OCI-LY1 (cell line): Measurements from ENCODE around the gene THSD7A.

Source experiments
- H2AFZ ChIP-seq: fragments of 200-600 bp; sonication (generic), shearing (Covaris generic); 2 replicates; pipeline ENCODE4 v1.6.0; 2014; ENCODE audit warnings: antibody characterized with exemption, mild to moderate bottlenecking, low read length
- H3F3A ChIP-seq: fragments of 200-600 bp; sonication (generic), shearing (Covaris generic); 2 replicates; pipeline ENCODE4 v1.6.0; 2014; ENCODE audit warnings: mild to moderate bottlenecking, antibody characterized with exemption, low read length, moderate library complexity; ENCODE audit not compliant: insufficient read depth
- H3K27ac ChIP-seq: fragments of 200-600 bp; sonication (generic); 2 replicates; pipeline ENCODE4 v1.5.1; 2014; ENCODE audit warnings: low read length, mixed run types, mild to moderate bottlenecking, low read depth; ENCODE audit not compliant: poor library complexity, severe bottlenecking
- H3K27me3 ChIP-seq: fragments of 200-600 bp; sonication (generic); 2 replicates; pipeline ENCODE4 v1.6.0; 2014; ENCODE audit warnings: antibody characterized with exemption, mild to moderate bottlenecking, low read length, moderate library complexity; ENCODE audit not compliant: insufficient read depth
- H3K36me3 ChIP-seq: fragments of 200-600 bp; sonication (generic); 2 replicates; pipeline ENCODE4 v1.6.1; 2014; ENCODE audit warnings: mild to moderate bottlenecking, antibody characterized with exemption, low read length, moderate library complexity, mixed read lengths; ENCODE audit not compliant: insufficient read depth
- H3K4me1 ChIP-seq: fragments of 200-600 bp; sonication (generic); 2 replicates; pipeline ENCODE4 v1.5.1; 2014; ENCODE audit warnings: mild to moderate bottlenecking, low read length, moderate library complexity; ENCODE audit not compliant: insufficient read depth, severe bottlenecking
- H3K4me2 ChIP-seq: fragments of 200-600 bp; sonication (generic), shearing (Covaris generic); 2 replicates; pipeline ENCODE4 v1.6.1; 2014; ENCODE audit warnings: low read length
- H3K4me3 ChIP-seq: fragments of 200-600 bp; sonication (generic); 2 replicates; pipeline ENCODE4 v1.5.1; 2014; ENCODE audit warnings: low read length, low read depth, mild to moderate bottlenecking, mixed read lengths; ENCODE audit not compliant: poor library complexity, severe bottlenecking
- H3K79me2 ChIP-seq: fragments of 200-600 bp; shearing (Covaris generic); 2 replicates; pipeline ENCODE4 v1.6.1; 2016; ENCODE audit warnings: mixed run types, low read length, mixed read lengths; ENCODE audit not compliant: insufficient read depth
- H3K9ac ChIP-seq: fragments of 200-600 bp; sonication (generic), shearing (Covaris generic); 2 replicates; pipeline ENCODE4 v1.6.1; 2014; ENCODE audit warnings: mild to moderate bottlenecking, low read length, mixed read lengths
- H3K9me2 ChIP-seq: fragments of 200-600 bp; sonication (generic), shearing (Covaris generic); 2 replicates; pipeline ENCODE4 v1.6.1; 2014; ENCODE audit warnings: low read depth, mild to moderate bottlenecking, low read length, mixed read lengths
- H3K9me3 ChIP-seq: fragments of 200-600 bp; shearing (Covaris generic); 2 replicates; pipeline ENCODE4 v1.6.1; 2014; ENCODE audit warnings: low read length, mixed read lengths
- H4K20me1 ChIP-seq: fragments of 200-600 bp; sonication (generic), shearing (Covaris generic); 2 replicates; pipeline ENCODE4 v1.6.0; 2016; ENCODE audit warnings: mild to moderate bottlenecking, low read length; ENCODE audit not compliant: insufficient read depth
- EZH2 ChIP-seq: fragments of 200-600 bp; sonication (generic), shearing (Covaris generic); IDR thresholded peaks from 2 replicates; pipeline ENCODE4 v1.8.0; 2017; ENCODE audit warnings: borderline replicate concordance, mixed run types, mild to moderate bottlenecking, antibody characterized with exemption, low read length, moderate library complexity, mixed read lengths
- TF ChIP-seq, protein P1 (sequence below): fragments of 200-600 bp; sonication (generic), shearing (Covaris generic); IDR thresholded peaks from 2 replicates; pipeline ENCODE4 v1.5.1; 2017; ENCODE audit warnings: mild to moderate bottlenecking, antibody characterized with exemption, low read length, moderate library complexity, mixed read lengths

The THSD7A gene

DNA sequence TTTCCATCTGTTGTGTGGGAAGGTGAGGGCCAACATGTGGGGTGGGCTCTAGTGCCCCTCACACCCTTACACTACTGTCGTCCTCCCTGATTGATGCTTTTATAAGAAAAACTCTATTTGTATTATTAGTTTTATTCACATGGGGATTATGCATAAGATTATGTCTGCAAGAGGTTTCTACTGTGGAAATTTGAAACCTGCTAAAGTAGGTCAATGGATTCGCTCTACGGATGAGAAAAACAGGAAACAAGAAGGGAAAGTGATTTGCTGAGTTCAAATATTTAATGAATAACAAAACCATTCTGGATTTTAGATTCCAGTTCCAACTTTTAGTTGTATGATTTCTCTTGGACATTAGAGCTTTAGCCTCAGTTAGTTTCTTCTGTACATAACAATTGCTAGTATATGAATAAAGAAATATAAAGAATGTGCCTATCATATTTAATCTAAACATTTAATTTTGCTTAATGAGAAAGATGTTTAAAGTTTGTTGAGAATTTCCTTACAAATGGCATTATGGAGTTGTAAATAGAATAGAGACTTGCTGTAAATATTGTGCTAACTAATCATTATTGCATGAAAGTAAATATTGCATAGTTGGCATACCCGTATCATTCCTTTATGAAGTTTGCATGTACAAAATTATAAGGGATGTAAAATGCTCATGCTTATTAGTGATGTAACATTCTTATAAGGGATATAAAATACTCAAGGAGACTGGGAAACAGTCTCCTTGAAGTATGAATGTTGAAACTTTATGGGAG, 193.8 kb downstream of the THSD7A start:
- no peaks in the 10 kb centered on the region for H3K27me3 ChIP-seq
- no peaks in the 10 kb centered on the region for H3F3A ChIP-seq
- no peaks in the 10 kb centered on the region for H3K79me2 ChIP-seq
- no peaks in the 10 kb centered on the region for H3K4me1 ChIP-seq
- no peak overlapping the region for H3K9ac ChIP-seq
- H4K20me1 ChIP-seq: no peaks in the 10 kb centered on the region
- H3K4me3 ChIP-seq: no peak overlapping the region
- no peak overlapping the region for H3K27ac ChIP-seq
- no peaks in the 10 kb centered on the region for H3K9me2 ChIP-seq
- TF ChIP-seq, protein P1, sequence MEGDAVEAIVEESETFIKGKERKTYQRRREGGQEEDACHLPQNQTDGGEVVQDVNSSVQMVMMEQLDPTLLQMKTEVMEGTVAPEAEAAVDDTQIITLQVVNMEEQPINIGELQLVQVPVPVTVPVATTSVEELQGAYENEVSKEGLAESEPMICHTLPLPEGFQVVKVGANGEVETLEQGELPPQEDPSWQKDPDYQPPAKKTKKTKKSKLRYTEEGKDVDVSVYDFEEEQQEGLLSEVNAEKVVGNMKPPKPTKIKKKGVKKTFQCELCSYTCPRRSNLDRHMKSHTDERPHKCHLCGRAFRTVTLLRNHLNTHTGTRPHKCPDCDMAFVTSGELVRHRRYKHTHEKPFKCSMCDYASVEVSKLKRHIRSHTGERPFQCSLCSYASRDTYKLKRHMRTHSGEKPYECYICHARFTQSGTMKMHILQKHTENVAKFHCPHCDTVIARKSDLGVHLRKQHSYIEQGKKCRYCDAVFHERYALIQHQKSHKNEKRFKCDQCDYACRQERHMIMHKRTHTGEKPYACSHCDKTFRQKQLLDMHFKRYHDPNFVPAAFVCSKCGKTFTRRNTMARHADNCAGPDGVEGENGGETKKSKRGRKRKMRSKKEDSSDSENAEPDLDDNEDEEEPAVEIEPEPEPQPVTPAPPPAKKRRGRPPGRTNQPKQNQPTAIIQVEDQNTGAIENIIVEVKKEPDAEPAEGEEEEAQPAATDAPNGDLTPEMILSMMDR: no peak
- TF ChIP-seq EZH2: no peak
- no peaks in the 10 kb centered on the region for H3K36me3 ChIP-seq
- no peak overlapping the region for H3K4me2 ChIP-seq
- no peaks in the 10 kb centered on the region for H3K9me3 ChIP-seq
- no peak overlapping the region for H2AFZ ChIP-seq

GRCh38 chr7:11636274-11636673, 195.7 kb downstream of the THSD7A start:
- no peak overlapping the region for H3K27ac ChIP-seq
- H3K4me1 ChIP-seq: no peaks in the 10 kb centered on the region
- no peaks in the 10 kb centered on the region for H4K20me1 ChIP-seq
- H2AFZ ChIP-seq: no peak overlapping the region
- H3K9ac ChIP-seq: no peak overlapping the region
- H3K36me3 ChIP-seq: no peaks in the 10 kb centered on the region
- TF ChIP-seq, protein P1: no peak
- no peak for TF ChIP-seq EZH2
- no peaks in the 10 kb centered on the region for H3K9me3 ChIP-seq
- H3F3A ChIP-seq: no peaks in the 10 kb centered on the region
- H3K27me3 ChIP-seq: no peaks in the 10 kb centered on the region
- H3K4me3 ChIP-seq: no peak overlapping the region
- no peaks in the 10 kb centered on the region for H3K9me2 ChIP-seq
- no peaks in the 10 kb centered on the region for H3K79me2 ChIP-seq
- H3K4me2 ChIP-seq: no peak overlapping the region

- TF ChIP-seq EZH2: no peak
- TF ChIP-seq, protein P1: no peak
- Histone ChIP-seq H3K9me3 (no peaks in the 10 kb centered on the region), H3K9ac (no peak overlapping the region), H3K4me3 (no peak overlapping the region), H3F3A (no peaks in the 10 kb centered on the region), H3K27me3 (no peaks in the 10 kb centered on the region), H2AFZ (no peak overlapping the region), H4K20me1 (no peaks in the 10 kb centered on the region), H3K4me1 (no peaks in the 10 kb centered on the region), H3K36me3 (no peaks in the 10 kb centered on the region), H3K9me2 (no peaks in the 10 kb centered on the region), H3K4me2 (no peak overlapping the region), H3K27ac (no peak overlapping the region), H3K79me2 (no peaks in the 10 kb centered on the region)
Measured at GRCh38 chr7:11633310-11633709, 198.7 kb downstream of the THSD7A start.
